Endothelial cell of umbilical vein (primary cell): ENCODE measurements around the gene KIAA0825. TPM values are rescaled to one million over a fixed set of nuclear protein-coding genes. Genes with fewer than 3 reads are reported as not detected.

Experiments used
- BruUV-seq: library from RNA; stranded (reverse); fragments of 400-500 nt; replicated peaks from 2 replicates; lab custom pipeline; 2021; lab: Mats Ljungman, UMichigan
- CTCF ChIA-PET: fragments of 300-600, 350-600 bp; sonication (Branson Sonifier 250); formaldehyde crosslinking; loops from one replicate; lab custom pipeline; 2021; ENCODE audit warnings: antibody characterized with exemption, inconsistent platforms; lab: Charles Lee
- POLR2A ChIA-PET: fragments of 300-600, 350-600 bp; sonication (Branson Sonifier 250); formaldehyde crosslinking; loops from one replicate; lab custom pipeline; 2021; ENCODE audit warnings: antibody characterized with exemption, inconsistent platforms; lab: Charles Lee
- DNase-seq: peaks from one replicate; pipeline ENCODE4 v3.0.0-alpha.2; 2011; ENCODE audit warnings: low read depth, low spot score
- FAIRE-seq: peaks from 2 replicates; lab custom pipeline; 2011; peaks lifted over from hg19 to GRCh38; lab: Jason Lieb, UNC
- H2AFZ ChIP-seq: 2 replicates; pipeline ENCODE4 v1.6.0; 2012; ENCODE audit warnings: low read depth, low read length, control low read depth, inconsistent platforms
- H3K27ac ChIP-seq: 2 replicates; pipeline ENCODE4 v1.5.1; 2011; ENCODE audit warnings: low read depth, mild to moderate bottlenecking, control low read depth, low read length, moderate library complexity; ENCODE audit not compliant: insufficient read depth
- H3K27me3 ChIP-seq, 2 experiments: 2 replicates each; pipeline versions ENCODE4 v1.6.0 to v1.6.1; 2011; ENCODE audit warnings: low read length in 2 of 2, mixed read lengths in 1 of 2; ENCODE audit not compliant: control insufficient read depth in 2 of 2, insufficient read depth in 2 of 2
- H3K36me3 ChIP-seq, 2 experiments: 2 replicates in 1 of 2; 3 replicates in 1 of 2; pipeline ENCODE4 v1.5.1; 2011; ENCODE audit warnings: low read length in 2 of 2, mild to moderate bottlenecking in 1 of 2, moderate library complexity in 1 of 2; ENCODE audit not compliant: control insufficient read depth in 2 of 2, insufficient read depth in 2 of 2; ENCODE audit errors: extremely low read depth in 1 of 2
- H3K4me1 ChIP-seq: 3 replicates; pipeline ENCODE4 v1.5.1; 2011; ENCODE audit warnings: mild to moderate bottlenecking, low read length; ENCODE audit not compliant: control insufficient read depth, insufficient read depth; ENCODE audit errors: extremely low read depth
- H3K4me2 ChIP-seq: 2 replicates; pipeline ENCODE4 v1.6.1; 2011; ENCODE audit warnings: low read length, control low read depth, mixed read lengths; ENCODE audit not compliant: insufficient read depth
- H3K4me3 ChIP-seq, 3 experiments: fragments of 200-600 bp in 1 of 3; sonication (generic), shearing (Covaris generic) in 1 of 3; replicated peaks in 1 of 3; 2 replicates each; pipeline ENCODE4 v1.5.1; 2011 to 2016; ENCODE audit warnings: control low read depth in 3 of 3, low read length in 3 of 3, mild to moderate bottlenecking in 2 of 3, inconsistent platforms in 1 of 3, low read depth in 1 of 3, moderate library complexity in 1 of 3; ENCODE audit not compliant: insufficient read depth in 1 of 3
- H3K79me2 ChIP-seq: 2 replicates; pipeline ENCODE4 v1.6.0; 2012; ENCODE audit warnings: low read length, inconsistent platforms; ENCODE audit not compliant: control insufficient read depth, insufficient read depth
- H3K9ac ChIP-seq: replicated peaks from 2 replicates; pipeline ENCODE3; 2011; ENCODE audit warnings: low read length, control low read depth; ENCODE audit not compliant: insufficient read depth; ENCODE audit errors: extremely low read depth
- H3K9me1 ChIP-seq: replicated peaks from 3 replicates; pipeline ENCODE4 v1.6.0; 2011; ENCODE audit warnings: mild to moderate bottlenecking, low read length; ENCODE audit not compliant: control insufficient read depth, insufficient read depth; ENCODE audit errors: extremely low read depth
- H3K9me3 ChIP-seq: replicated peaks from 2 replicates; pipeline ENCODE4 v1.5.1; 2012; ENCODE audit warnings: low read length, inconsistent platforms; ENCODE audit not compliant: control insufficient read depth, insufficient read depth
- H4K20me1 ChIP-seq: replicated peaks from 2 replicates; pipeline ENCODE3; 2011; ENCODE audit warnings: mild to moderate bottlenecking, low read length; ENCODE audit not compliant: control insufficient read depth, insufficient read depth; ENCODE audit errors: extremely low read depth
- CTCF ChIP-seq, 2 donors: IDR thresholded peaks; 1 replicate in 1 of 2; 2 replicates in 1 of 2; pipeline ENCODE4 v1.5.1; 2011; ENCODE audit warnings: low read length in 2 of 2, mild to moderate bottlenecking in 2 of 2, moderate library complexity in 2 of 2, control low read depth in 1 of 2, inconsistent platforms in 1 of 2, low read depth in 1 of 2; ENCODE audit not compliant: insufficient read depth in 1 of 2; ENCODE audit errors: extremely low read depth in 1 of 2
- EZH2 ChIP-seq: IDR thresholded peaks from 2 replicates; pipeline ENCODE4 v1.6.1; 2012; ENCODE audit warnings: borderline replicate concordance, low read depth, mild to moderate bottlenecking, moderate library complexity, low read length, inconsistent platforms; ENCODE audit not compliant: severe bottlenecking
- FOS ChIP-seq: IDR thresholded peaks from 2 replicates; pipeline ENCODE4 v1.6.1; 2011; ENCODE audit warnings: mild to moderate bottlenecking, low read length, moderate library complexity, borderline replicate concordance; ENCODE audit not compliant: insufficient read depth
- GATA2 ChIP-seq: IDR thresholded peaks from 2 replicates; pipeline ENCODE4 v1.7.0; 2011; ENCODE audit warnings: low read depth, mild to moderate bottlenecking, moderate library complexity, mixed read lengths, low read length; ENCODE audit not compliant: insufficient read length, insufficient read depth
- JUN ChIP-seq: IDR thresholded peaks from 2 replicates; pipeline ENCODE4 v1.6.1; 2011; ENCODE audit warnings: borderline replicate concordance, low read depth; ENCODE audit not compliant: insufficient read length, insufficient read depth
- MYC ChIP-seq: IDR thresholded peaks from one replicate; pipeline ENCODE4 v1.6.1; 2011; ENCODE audit warnings: mild to moderate bottlenecking, low read depth, low read length
- POLR2A ChIP-seq: IDR thresholded peaks from 2 replicates; pipeline ENCODE4 v1.6.1; 2012; ENCODE audit warnings: low read depth, mild to moderate bottlenecking, control low read depth, low read length
- POLR2AphosphoS5 ChIP-seq: IDR thresholded peaks from 2 replicates; pipeline ENCODE4 v1.6.1; 2012; ENCODE audit warnings: low read depth, mild to moderate bottlenecking, control low read depth, low read length, moderate library complexity; ENCODE audit not compliant: insufficient read depth
- dilution Hi-C: fragments of 300-500 bp; cut with MboI; formaldehyde crosslinking; loops from one replicate; pipeline ENCODE4 v1.15.0; 2019; ENCODE audit warnings: low sequenced_read_pairs; ENCODE audit not compliant: extremely low pct_ligation_motif_present
- intact Hi-C: fragments of 100-400 bp; cut with micrococcal nuclease; formaldehyde crosslinking; loops from one replicate; pipeline ENCODE4 v1.10.0; 2022
- polyA plus RNA-seq, 4 experiments: library from polyadenylated mRNA; depleted of rRNA in 3 of 4; stranded (reverse) in 3 of 4; unstranded in 1 of 4; fragments of >200 nt; gene quantifications; 2 replicates each; pipeline versions ENCODE4 v1.2.1 to v1.2.3, GENCODE V29; 2011 to 2012; ENCODE audit warnings: missing spikeins in 1 of 4
- total RNA-seq: library from RNA; stranded (reverse); gene quantifications from 2 replicates; pipeline ENCODE4 v1.2.3, GENCODE V29; 2021
- TF ChIP-seq, protein P1 (sequence below): IDR thresholded peaks from 2 replicates; pipeline ENCODE4 v1.6.1; 2011; ENCODE audit not compliant: insufficient read depth, insufficient read length

Gene KIAA0825
- total and polyA plus RNA-seq, 2 donors (not counting 3 experiments of a cell fraction or from before 2014, with no cell fraction given) = 0.15 to 1.1 TPM

GRCh38 chr5:94615862-94616261, 2.5 kb downstream of the KIAA0825 start:
- DNase-seq = no peak
- Histone ChIP-seq H3K36me3 (no peaks in the 10 kb centered on the region), H3K27me3 (no peaks in the 10 kb centered on the region), H3K4me1 (peaks cover 11% of the 10 kb centered on the region), H3K9me1 (no peaks in the 10 kb centered on the region), H3K79me2 (peaks cover 7% of the 10 kb centered on the region), H3K9ac (no peak overlapping the region), H4K20me1 (no peaks in the 10 kb centered on the region), H2AFZ (no peak overlapping the region), H3K9me3 (no peaks in the 10 kb centered on the region), H3K27ac (no peak overlapping the region), H3K4me3 (no peak overlapping the region), H3K4me2 (no peak overlapping the region)
- no peak for FAIRE-seq
- no TSS peak for BruUV-seq
- intact Hi-C loops (no loop called here), dilution Hi-C loops (no loop called here)
- no peak for TF ChIP-seq MYC
- TF ChIP-seq JUN = no peak
- no peak for TF ChIP-seq POLR2AphosphoS5
- no peak for TF ChIP-seq GATA2
- TF ChIP-seq CTCF (IDR thresholded peaks at IDR 0.05; ENCODE audit: extremely low read depth in 1 of 2, insufficient read depth in 1 of 2, low read depth in 1 of 2, low read length in 2 of 2) = no peak
- TF ChIP-seq POLR2A = no peak
- TF ChIP-seq FOS = no peak
- no peak for TF ChIP-seq EZH2
- TF ChIP-seq, protein P1, sequence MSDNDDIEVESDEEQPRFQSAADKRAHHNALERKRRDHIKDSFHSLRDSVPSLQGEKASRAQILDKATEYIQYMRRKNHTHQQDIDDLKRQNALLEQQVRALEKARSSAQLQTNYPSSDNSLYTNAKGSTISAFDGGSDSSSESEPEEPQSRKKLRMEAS = no peak
- ChIA-PET CTCF (interaction anchor here (1.0 to 1.6 kb wide), 4 partner anchors 11 to 122 kb away, joined by 3 to 5 read pairs (median 4); no protein-coding TSS in a partner anchor), POLR2A (no interaction called here)
